Measurements from ENCODE around the gene ADA.

ADA gene

DNA sequence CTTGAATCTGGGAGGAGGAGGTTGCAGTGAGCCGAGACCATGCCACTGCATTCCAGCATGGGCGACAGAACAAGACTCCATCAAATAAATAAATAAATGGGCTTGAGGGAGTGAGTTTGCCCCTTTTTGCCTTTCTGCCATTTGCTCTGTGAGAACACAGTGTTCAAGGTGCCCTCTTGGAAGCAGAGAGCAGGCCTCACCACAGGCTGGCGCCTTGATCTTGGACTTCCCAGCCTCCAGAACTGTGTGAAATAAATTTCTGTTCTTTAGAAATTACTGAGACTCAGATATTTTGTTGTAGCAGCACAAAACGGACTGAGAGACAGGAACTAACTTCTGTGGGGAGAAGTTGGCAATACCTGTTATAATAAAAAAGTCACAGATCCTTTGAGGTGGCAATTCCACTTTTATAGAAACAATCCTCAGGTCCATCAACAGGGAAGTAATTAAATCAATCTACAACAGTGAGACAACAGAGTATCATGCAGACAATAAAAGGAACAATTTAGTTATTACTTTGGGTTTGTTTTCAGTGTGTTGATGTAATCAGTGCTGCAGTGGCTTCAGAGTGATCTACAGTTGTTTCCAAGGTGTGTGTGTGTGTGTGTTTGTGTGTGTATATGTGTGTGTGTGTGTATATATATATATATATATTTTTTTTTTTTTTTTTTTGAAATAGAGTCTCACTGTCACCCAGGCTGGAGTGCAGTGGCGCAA, 44.6 kb downstream of the ADA start:
- H3K79me2 ChIP-seq (ENCODE audit: insufficient read depth, low read length) = no peaks in the 10 kb centered on the region
- H3K9me3 ChIP-seq (ENCODE audit: insufficient read depth, low read length, severe bottlenecking) = no peaks in the 10 kb centered on the region
- no peaks in the 10 kb centered on the region for H3K36me3 ChIP-seq (ENCODE audit: insufficient read depth, low read length)
- no peak for ATAC-seq (ENCODE audit: insufficient read depth, low read depth)
- no peaks in the 10 kb centered on the region for H4K20me1 ChIP-seq (ENCODE audit: insufficient read depth, low read length)
- no peak overlapping the region for H2AFZ ChIP-seq (ENCODE audit: low read depth, low read length)
- DNase-seq = no peak
- H3K4me2 ChIP-seq (ENCODE audit: insufficient read depth, low read length) = no peak overlapping the region
- no peak overlapping the region for H3K27ac ChIP-seq (ENCODE audit: low read length)
- H3K27me3 ChIP-seq (ENCODE audit: insufficient read depth, low read length, poor library complexity) = no peaks in the 10 kb centered on the region
- H3K4me1 ChIP-seq (ENCODE audit: insufficient read depth, low read length) = peaks cover 22% of the 10 kb centered on the region
- no peak overlapping the region for H3K4me3 ChIP-seq (ENCODE audit: low read depth in 1 of 2, low read length in 2 of 2)
- TF ChIP-seq, protein P1, sequence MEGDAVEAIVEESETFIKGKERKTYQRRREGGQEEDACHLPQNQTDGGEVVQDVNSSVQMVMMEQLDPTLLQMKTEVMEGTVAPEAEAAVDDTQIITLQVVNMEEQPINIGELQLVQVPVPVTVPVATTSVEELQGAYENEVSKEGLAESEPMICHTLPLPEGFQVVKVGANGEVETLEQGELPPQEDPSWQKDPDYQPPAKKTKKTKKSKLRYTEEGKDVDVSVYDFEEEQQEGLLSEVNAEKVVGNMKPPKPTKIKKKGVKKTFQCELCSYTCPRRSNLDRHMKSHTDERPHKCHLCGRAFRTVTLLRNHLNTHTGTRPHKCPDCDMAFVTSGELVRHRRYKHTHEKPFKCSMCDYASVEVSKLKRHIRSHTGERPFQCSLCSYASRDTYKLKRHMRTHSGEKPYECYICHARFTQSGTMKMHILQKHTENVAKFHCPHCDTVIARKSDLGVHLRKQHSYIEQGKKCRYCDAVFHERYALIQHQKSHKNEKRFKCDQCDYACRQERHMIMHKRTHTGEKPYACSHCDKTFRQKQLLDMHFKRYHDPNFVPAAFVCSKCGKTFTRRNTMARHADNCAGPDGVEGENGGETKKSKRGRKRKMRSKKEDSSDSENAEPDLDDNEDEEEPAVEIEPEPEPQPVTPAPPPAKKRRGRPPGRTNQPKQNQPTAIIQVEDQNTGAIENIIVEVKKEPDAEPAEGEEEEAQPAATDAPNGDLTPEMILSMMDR (IDR thresholded peaks at IDR 0.05; ENCODE audit: borderline replicate concordance, extremely low read depth, low read length, poor library complexity, severe bottlenecking) = no peak
- TF ChIP-seq EZH2 (IDR thresholded peaks at IDR 0.05; ENCODE audit: borderline replicate concordance, low read depth, low read length, severe bottlenecking) = no peak
- H3K9ac ChIP-seq (ENCODE audit: low read depth, low read length) = no peak overlapping the region

DNA sequence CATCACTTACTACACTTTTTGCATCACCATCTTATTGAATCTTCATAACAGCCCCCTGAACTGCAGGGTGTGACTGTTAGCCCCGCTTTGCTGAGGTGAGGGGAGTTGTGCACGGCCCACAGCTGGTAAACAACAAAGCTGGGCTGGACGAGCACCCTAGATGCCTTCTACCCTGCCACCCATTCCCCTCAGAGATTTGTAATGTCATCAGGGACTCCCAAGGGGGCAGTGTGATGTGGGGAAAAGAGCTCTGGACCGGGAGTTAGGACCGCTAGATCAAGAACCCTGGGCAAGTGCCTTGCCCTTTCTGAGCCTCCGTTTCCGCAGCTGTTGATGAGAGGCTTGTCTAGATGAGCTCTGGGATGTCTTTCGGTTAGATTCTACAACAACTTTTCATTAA, 48.2 kb downstream of the ADA start:
- Histone ChIP-seq H3K4me2 (ENCODE audit: insufficient read depth, low read length) (no peak overlapping the region), H3K4me1 (ENCODE audit: insufficient read depth, low read length) (peaks cover 25% of the 10 kb centered on the region)

DNA sequence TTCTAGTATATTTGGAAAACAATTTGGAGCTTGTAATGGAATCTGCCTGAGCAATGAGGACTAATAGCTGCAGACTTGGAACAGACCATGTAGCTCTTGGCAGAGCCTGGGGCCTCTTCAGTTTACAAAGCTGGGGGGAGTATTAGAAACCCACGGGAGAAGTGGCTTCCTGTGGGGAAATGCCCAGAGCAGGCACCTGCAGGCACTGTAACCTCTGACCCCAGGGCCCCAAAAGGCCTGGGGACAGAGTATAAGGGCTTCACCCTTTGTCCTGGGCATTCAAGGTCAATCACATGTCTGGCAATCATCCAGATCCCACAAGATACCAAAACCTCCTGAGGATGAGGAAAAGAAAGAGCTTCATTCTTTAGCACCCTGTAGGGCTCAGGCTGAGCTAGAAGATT, 49.7 kb downstream of the ADA start:
- peak overlapping the region; percentile 32 for H3K27ac ChIP-seq (ENCODE audit: low read length)
- TF ChIP-seq, protein P1 (IDR thresholded peaks at IDR 0.05; ENCODE audit: borderline replicate concordance, extremely low read depth, low read length, poor library complexity, severe bottlenecking) = no peak
- no peak for TF ChIP-seq EZH2 (IDR thresholded peaks at IDR 0.05; ENCODE audit: borderline replicate concordance, low read depth, low read length, severe bottlenecking)
- no peak for DNase-seq
- H3K4me1 ChIP-seq (ENCODE audit: insufficient read depth, low read length) = peaks cover 29% of the 10 kb centered on the region
- H3K79me2 ChIP-seq (ENCODE audit: insufficient read depth, low read length) = no peaks in the 10 kb centered on the region
- H3K27me3 ChIP-seq (ENCODE audit: insufficient read depth, low read length, poor library complexity) = no peaks in the 10 kb centered on the region
- H4K20me1 ChIP-seq (ENCODE audit: insufficient read depth, low read length) = no peaks in the 10 kb centered on the region
- no peak for ATAC-seq (ENCODE audit: insufficient read depth, low read depth)
- H3K4me3 ChIP-seq (ENCODE audit: low read depth in 1 of 2, low read length in 2 of 2) = no peak overlapping the region
- no peaks in the 10 kb centered on the region for H3K36me3 ChIP-seq (ENCODE audit: insufficient read depth, low read length)
- H3K9ac ChIP-seq (ENCODE audit: low read depth, low read length) = no peak overlapping the region; the same call in 1 of the 2 replicates
- H3K9me3 ChIP-seq (ENCODE audit: insufficient read depth, low read length, severe bottlenecking) = no peaks in the 10 kb centered on the region
- H2AFZ ChIP-seq (ENCODE audit: low read depth, low read length) = no peak overlapping the region
- H3K4me2 ChIP-seq (ENCODE audit: insufficient read depth, low read length) = no peak overlapping the region

More for the DNA sequence above, 48.2 kb downstream of the ADA start:
- no peak overlapping the region for H3K9ac ChIP-seq (ENCODE audit: low read depth, low read length)
- no peak for ATAC-seq (ENCODE audit: insufficient read depth, low read depth)
- no peak overlapping the region for H2AFZ ChIP-seq (ENCODE audit: low read depth, low read length)
- no peaks in the 10 kb centered on the region for H3K36me3 ChIP-seq (ENCODE audit: insufficient read depth, low read length)
- H3K9me3 ChIP-seq (ENCODE audit: insufficient read depth, low read length, severe bottlenecking) = no peaks in the 10 kb centered on the region
- no peak overlapping the region for H3K27ac ChIP-seq (ENCODE audit: low read length)
- H4K20me1 ChIP-seq (ENCODE audit: insufficient read depth, low read length) = no peaks in the 10 kb centered on the region
- no peaks in the 10 kb centered on the region for H3K79me2 ChIP-seq (ENCODE audit: insufficient read depth, low read length)
- TF ChIP-seq, protein P1 (IDR thresholded peaks at IDR 0.05; ENCODE audit: borderline replicate concordance, extremely low read depth, low read length, poor library complexity, severe bottlenecking) = peak; percentile 33
- no peak for TF ChIP-seq EZH2 (IDR thresholded peaks at IDR 0.05; ENCODE audit: borderline replicate concordance, low read depth, low read length, severe bottlenecking)
- H3K4me3 ChIP-seq (ENCODE audit: low read depth in 1 of 2, low read length in 2 of 2) = no peak overlapping the region
- no peaks in the 10 kb centered on the region for H3K27me3 ChIP-seq (ENCODE audit: insufficient read depth, low read length, poor library complexity)
- no peak for DNase-seq
